ELF-1 (cell line): ENCODE measurements around the gene DUSP7.
"Not testable (repeated sequence)": the region's sequence is repeated elsewhere in the genome, so short reads cannot be mapped to it uniquely, and the experiment has no call there.

Experiments
- DNase-seq: peaks from one replicate; pipeline ENCODE4 v3.0.0-alpha.2; 2016; ENCODE audit warnings: low read depth, low spot score

DUSP7 gene

GRCh38 chr3:52049503-52049902 is 6.9 kb downstream of the DUSP7 start:
- DNase-seq: no peak

- no peak for DNase-seq
These were observed 8.9 kb downstream of the DUSP7 start for GRCh38 chr3:52047295-52047960.

- no peak for DNase-seq
These were observed 9.5 kb downstream of the DUSP7 start for GRCh38 chr3:52046902-52047239.

- DNase-seq: peak; percentile 42
These were observed 10.0 kb downstream of the DUSP7 start for GRCh38 chr3:52046186-52046901.

GRCh38 chr3:52044869-52045619 is 11.3 kb downstream of the DUSP7 start:
- DNase-seq: peak; percentile 36

- DNase-seq: no peak
These were observed 12.6 kb downstream of the DUSP7 start for GRCh38 chr3:52043750-52044149.

- DNase-seq: not testable (repeated sequence)
These were observed 13.3 kb downstream of the DUSP7 start for GRCh38 chr3:52043039-52043438.

- peak; percentile 51 for DNase-seq
These were observed 15.1 kb downstream of the DUSP7 start for GRCh38 chr3:52041118-52041731.

- no peak for DNase-seq
These were observed 15.8 kb downstream of the DUSP7 start for GRCh38 chr3:52040600-52040999.

GRCh38 chr3:52039846-52040245 is 16.5 kb downstream of the DUSP7 start:
- DNase-seq: peak; percentile 45

GRCh38 chr3:52039426-52039825 is 16.9 kb downstream of the DUSP7 start:
- no peak for DNase-seq

GRCh38 chr3:52038227-52038626 is 18.1 kb downstream of the DUSP7 start:
- DNase-seq: no peak

- no peak for DNase-seq
These were observed 19.1 kb downstream of the DUSP7 start for GRCh38 chr3:52037291-52037690.

- DNase-seq: no peak
These were observed 19.5 kb downstream of the DUSP7 start for GRCh38 chr3:52036829-52037228.

GRCh38 chr3:52036222-52036694 is 20.1 kb downstream of the DUSP7 start:
- no peak for DNase-seq

- DNase-seq: no peak
These were observed 21.7 kb downstream of the DUSP7 start for GRCh38 chr3:52034651-52035050.

GRCh38 chr3:52034212-52034611 is 22.2 kb downstream of the DUSP7 start:
- no peak for DNase-seq

GRCh38 chr3:52033748-52034147 is 22.6 kb downstream of the DUSP7 start:
- DNase-seq: not testable (repeated sequence)

GRCh38 chr3:52032702-52033408 is 23.5 kb downstream of the DUSP7 start:
- peak; percentile 60 for DNase-seq

- DNase-seq: no peak
These were observed 24.5 kb downstream of the DUSP7 start for GRCh38 chr3:52031896-52032295.

GRCh38 chr3:52030714-52031310 is 25.6 kb downstream of the DUSP7 start:
- DNase-seq: no peak
